HEK293 (cell line): ENCODE measurements around the gene YJU2.
"Not testable (repeated sequence)": the region's sequence is repeated elsewhere in the genome, so short reads cannot be mapped to it uniquely, and the experiment has no call there.

ENCODE experiments used
- CTCF ChIA-PET: fragments of 350-600 bp; formaldehyde crosslinking; extraction: SDS; loops from one replicate; lab custom pipeline; 2021; ENCODE audit warnings: antibody characterized with exemption; lab: Yijun Ruan, JAX
- POLR2A ChIA-PET: fragments of 300-600 bp; formaldehyde crosslinking; extraction: SDS; loops from one replicate; lab custom pipeline; 2020; ENCODE audit warnings: antibody characterized with exemption, inconsistent platforms; lab: Yijun Ruan, JAX
- H3K27ac ChIP-seq: fragments of 200-500 bp; sonication (Bioruptor generic); 2 replicates; pipeline ENCODE4 v1.5.1; 2014; ENCODE audit warnings: low read depth, low read length, control low read depth, inconsistent platforms; ENCODE audit errors: extremely low read depth
- H3K36me3 ChIP-seq, 2 experiments: fragments of 200-500 bp in 1 of 2; sonication (Bioruptor generic) in 1 of 2; 1 replicate in 1 of 2; 2 replicates in 1 of 2; pipeline ENCODE4 v1.5.1; 2014 to 2017; ENCODE audit warnings: inconsistent platforms in 2 of 2, low read length in 2 of 2; ENCODE audit not compliant: control insufficient read depth in 2 of 2, insufficient read depth in 1 of 2
- H3K4me1 ChIP-seq: fragments of 200-500 bp; sonication (Bioruptor generic); 2 replicates; pipeline ENCODE4 v1.5.1; 2014; ENCODE audit warnings: mild to moderate bottlenecking, low read length, inconsistent platforms; ENCODE audit not compliant: control insufficient read depth, insufficient read depth
- H3K4me3 ChIP-seq: 2 replicates; pipeline ENCODE4 v1.5.1; 2011; ENCODE audit warnings: low read depth, mild to moderate bottlenecking, control low read depth, low read length, moderate library complexity
- H3K9me3 ChIP-seq: fragments of 200-500 bp; sonication (Bioruptor generic); 2 replicates; pipeline ENCODE4 v1.5.1; 2014; ENCODE audit warnings: low read depth, low read length, inconsistent platforms; ENCODE audit not compliant: control insufficient read depth, insufficient read depth
- MEIS1 ChIP-seq: sonication (generic); formaldehyde crosslinking; IDR thresholded peaks from 2 replicates; pipeline ENCODE4 v1.8.1; 2022; ENCODE audit warnings: missing genetic modification reagents, mild to moderate bottlenecking, borderline replicate concordance
- MYNN ChIP-seq: fragments of 450-650 bp; formaldehyde crosslinking; IDR thresholded peaks from 2 replicates; pipeline ENCODE4 v1.5.1; 2016; ENCODE audit warnings: missing biosample characterization, missing genetic modification characterization, borderline replicate concordance
- SCRT2 ChIP-seq: fragments of 450-650 bp; formaldehyde crosslinking; IDR thresholded peaks from 2 replicates; pipeline ENCODE4 v1.5.1; 2016; ENCODE audit warnings: missing biosample characterization, missing genetic modification characterization
- ZBTB6 ChIP-seq: fragments of 450-650 bp; formaldehyde crosslinking; IDR thresholded peaks from 2 replicates; pipeline ENCODE4 v1.5.1; 2017; ENCODE audit warnings: missing biosample characterization, missing genetic modification characterization
- ZNF121 ChIP-seq: fragments of 450-650 bp; formaldehyde crosslinking; IDR thresholded peaks from 2 replicates; pipeline ENCODE4 v1.5.1; 2016; ENCODE audit warnings: missing biosample characterization, missing genetic modification characterization
- ZNF175 ChIP-seq: fragments of 450-650 bp; formaldehyde crosslinking; IDR thresholded peaks from 2 replicates; pipeline ENCODE4 v1.5.1; 2016; ENCODE audit warnings: missing biosample characterization, missing genetic modification characterization
- ZNF223 ChIP-seq: fragments of 450-650 bp; formaldehyde crosslinking; IDR thresholded peaks from 2 replicates; pipeline ENCODE4 v1.5.1; 2016; ENCODE audit warnings: missing biosample characterization, missing genetic modification characterization
- ZNF302 ChIP-seq: fragments of 450-650 bp; formaldehyde crosslinking; IDR thresholded peaks from 2 replicates; pipeline ENCODE4 v1.5.1; 2016; ENCODE audit warnings: missing biosample characterization, missing genetic modification characterization, low read depth
- ZNF354C ChIP-seq: fragments of 450-650 bp; formaldehyde crosslinking; IDR thresholded peaks from 2 replicates; pipeline ENCODE4 v1.5.1; 2016; ENCODE audit warnings: missing biosample characterization, missing genetic modification characterization, low read depth, borderline replicate concordance
- ZNF394 ChIP-seq: fragments of 450-650 bp; formaldehyde crosslinking; IDR thresholded peaks from 2 replicates; pipeline ENCODE4 v1.5.1; 2016; ENCODE audit warnings: missing biosample characterization, missing genetic modification characterization, mild to moderate bottlenecking, moderate library complexity, borderline replicate concordance
- ZNF513 ChIP-seq: fragments of 450-650 bp; IDR thresholded peaks from 2 replicates; pipeline ENCODE4 v1.5.1; 2018; ENCODE audit warnings: missing biosample characterization, missing genetic modification characterization
- ZNF544 ChIP-seq: fragments of 450-650 bp; formaldehyde crosslinking; IDR thresholded peaks from 2 replicates; pipeline ENCODE4 v1.5.0; 2017; ENCODE audit warnings: missing biosample characterization, missing genetic modification characterization
- ZNF561 ChIP-seq: fragments of 450-650 bp; IDR thresholded peaks from 2 replicates; pipeline ENCODE4 v1.5.1; 2018; ENCODE audit warnings: missing biosample characterization, missing genetic modification characterization, borderline replicate concordance
- ZNF596 ChIP-seq: fragments of 450-650 bp; IDR thresholded peaks from 2 replicates; pipeline ENCODE4 v1.5.0; 2018; ENCODE audit warnings: missing biosample characterization, mild to moderate bottlenecking, missing genetic modification characterization, moderate library complexity
- ZNF785 ChIP-seq: fragments of 450-650 bp; formaldehyde crosslinking; IDR thresholded peaks from 2 replicates; pipeline ENCODE4 v1.5.1; 2016; ENCODE audit warnings: missing biosample characterization, missing genetic modification characterization
- TF ChIP-seq, protein P1 (sequence below): fragments of 450-650 bp; formaldehyde crosslinking; IDR thresholded peaks from 2 replicates; pipeline ENCODE4 v1.5.1; 2016; ENCODE audit warnings: missing biosample characterization, missing genetic modification characterization, low read depth
- TF ChIP-seq, protein P2 (sequence below): fragments of 450-650 bp; formaldehyde crosslinking; IDR thresholded peaks from 2 replicates; pipeline ENCODE4 v1.5.1; 2016; ENCODE audit warnings: missing biosample characterization, missing genetic modification characterization

YJU2 gene

DNA sequence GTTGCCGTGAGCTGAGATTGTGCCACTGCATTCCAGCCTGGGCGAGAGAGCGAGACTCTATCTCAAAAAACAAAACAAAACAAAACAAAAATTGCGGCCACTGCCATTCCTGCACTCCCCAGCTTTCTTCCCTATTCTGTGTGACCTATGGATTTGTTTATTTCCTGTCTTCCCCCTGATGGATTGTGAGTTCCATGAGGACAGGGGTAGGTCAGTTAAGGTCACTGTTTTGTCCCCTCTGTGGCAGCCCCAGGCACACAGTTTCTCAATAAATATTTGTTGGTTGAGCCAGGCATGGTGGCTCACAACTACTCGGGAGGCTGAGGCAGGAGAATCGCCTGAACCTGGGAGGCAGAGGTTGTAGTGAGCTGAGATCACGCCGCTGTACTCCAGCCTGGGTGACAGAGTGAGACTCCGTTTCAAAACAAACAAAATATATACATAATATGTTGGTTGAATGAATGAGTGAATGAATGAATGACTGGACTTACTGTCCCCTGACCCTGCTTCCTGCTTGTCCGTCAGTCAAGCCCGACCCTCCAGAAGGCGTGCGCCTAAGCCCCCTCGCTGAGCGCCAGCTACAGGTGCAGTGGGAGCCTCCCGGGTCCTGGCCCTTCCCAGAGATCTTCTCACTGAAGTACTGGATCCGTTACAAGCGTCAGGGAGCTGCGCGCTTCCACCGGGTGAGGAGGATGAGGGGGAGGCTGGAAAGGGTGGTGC is 12.6 kb upstream of the YJU2 start:
- Histone ChIP-seq H3K27ac (no peak overlapping the region), H3K36me3 (no peaks in the 10 kb centered on the region), H3K4me3 (no peak overlapping the region), H3K4me1 (no peaks in the 10 kb centered on the region), H3K9me3 (no peaks in the 10 kb centered on the region)
- POLR2A ChIA-PET = no interaction called here
- CTCF ChIA-PET = interaction anchor here (0.6 to 3.2 kb wide), 13 partner anchors 13 to 420 kb away, joined by 3 to 13 read pairs (median 3); partner anchors contain the start of gene YJU2
- TF ChIP-seq SCRT2 (tag by site-specific recombination) = peak; percentile 20; the same call in 1 of the 2 replicates
- TF ChIP-seq ZNF596 (tag by site-specific recombination) = no peak
- TF ChIP-seq ZBTB6 (tag by site-specific recombination) = no peak
- TF ChIP-seq ZNF544 (tag by site-specific recombination) = no peak

DNA sequence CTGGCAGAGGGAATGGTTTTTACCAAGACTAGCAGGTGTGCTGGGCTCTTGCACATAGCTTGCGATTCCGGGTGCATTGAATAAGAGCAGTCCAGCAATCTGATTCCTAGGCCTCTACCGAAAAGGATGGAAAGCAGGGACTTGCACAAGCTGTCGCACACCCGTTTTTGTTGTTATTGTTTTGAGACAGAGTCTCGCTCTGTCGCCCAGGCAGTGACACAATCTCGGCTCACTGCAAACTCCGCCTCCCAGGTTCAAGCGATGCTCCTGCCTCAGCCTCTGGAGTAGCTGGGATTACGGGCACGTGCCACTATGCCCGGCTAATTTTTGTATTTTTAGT is 12.0 kb upstream of the YJU2 start:
- POLR2A ChIA-PET = no interaction called here

GRCh38 chr19:4237510-4237909 is 9.4 kb upstream of the YJU2 start:
- H3K4me3 ChIP-seq, POLR2A ChIA-PET, H3K9me3 ChIP-seq, H3K27ac ChIP-seq, H3K36me3 ChIP-seq, H3K4me1 ChIP-seq: not testable (repeated sequence)
- TF ChIP-seq ZNF121 = 0 out of 2 replicates have a peak, but pooled peaks have one; percentile 8
- CTCF ChIA-PET = interaction anchor here (0.8 to 2.2 kb wide), 3 partner anchors 15 to 115 kb away, joined by 3 to 12 read pairs (median 5); no protein-coding TSS in a partner anchor

More for the DNA sequence above, 12.0 kb upstream of the YJU2 start:
- no peaks in the 10 kb centered on the region for H3K9me3 ChIP-seq
- no peaks in the 10 kb centered on the region for H3K4me1 ChIP-seq
- CTCF ChIA-PET = interaction anchor here (0.6 to 3.2 kb wide), 5 partner anchors 12 to 186 kb away, joined by 3 to 13 read pairs (median 4); partner anchors contain the start of gene YJU2
- H3K36me3 ChIP-seq = no peaks in the 10 kb centered on the region
- no peak overlapping the region for H3K4me3 ChIP-seq
- no peak for TF ChIP-seq ZNF513 (tag by site-specific recombination)
- peak; percentile 17; the same call in 1 of the 2 replicates for TF ChIP-seq ZNF394 (tag by site-specific recombination)
- no peak for TF ChIP-seq ZNF561
- TF ChIP-seq, all 188 proteins: peak for 1
- H3K27ac ChIP-seq = no peak overlapping the region

DNA sequence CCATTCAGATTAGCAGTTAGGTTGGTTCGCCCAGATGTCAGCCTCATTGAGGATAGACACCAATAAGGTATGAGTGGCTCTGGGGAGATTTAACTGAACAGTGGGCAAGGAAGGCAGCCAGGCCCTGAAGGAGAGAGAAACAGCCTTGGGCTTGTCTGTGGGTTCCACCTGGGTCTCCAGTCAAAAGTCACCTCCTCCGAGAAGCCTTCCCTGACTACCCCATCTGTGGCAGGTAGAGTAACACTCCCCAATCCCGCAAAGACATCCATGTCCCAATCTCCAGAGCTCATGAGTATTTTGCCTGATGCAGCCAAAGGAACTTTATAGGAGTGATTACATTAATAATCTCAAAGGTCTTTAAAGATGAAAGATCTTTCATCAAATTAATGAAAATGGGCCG is 8.0 kb upstream of the YJU2 start:
- ChIA-PET CTCF (interaction anchor here (0.6 kb wide), 2 partner anchors 13 kb away, joined by 3 read pairs; no protein-coding TSS in a partner anchor), POLR2A (no interaction called here)
- no peaks in the 10 kb centered on the region for H3K9me3 ChIP-seq
- no peaks in the 10 kb centered on the region for H3K36me3 ChIP-seq
- H3K4me1 ChIP-seq = no peaks in the 10 kb centered on the region
- H3K4me3 ChIP-seq = no peak overlapping the region
- no peak overlapping the region for H3K27ac ChIP-seq
- TF ChIP-seq, protein P1, sequence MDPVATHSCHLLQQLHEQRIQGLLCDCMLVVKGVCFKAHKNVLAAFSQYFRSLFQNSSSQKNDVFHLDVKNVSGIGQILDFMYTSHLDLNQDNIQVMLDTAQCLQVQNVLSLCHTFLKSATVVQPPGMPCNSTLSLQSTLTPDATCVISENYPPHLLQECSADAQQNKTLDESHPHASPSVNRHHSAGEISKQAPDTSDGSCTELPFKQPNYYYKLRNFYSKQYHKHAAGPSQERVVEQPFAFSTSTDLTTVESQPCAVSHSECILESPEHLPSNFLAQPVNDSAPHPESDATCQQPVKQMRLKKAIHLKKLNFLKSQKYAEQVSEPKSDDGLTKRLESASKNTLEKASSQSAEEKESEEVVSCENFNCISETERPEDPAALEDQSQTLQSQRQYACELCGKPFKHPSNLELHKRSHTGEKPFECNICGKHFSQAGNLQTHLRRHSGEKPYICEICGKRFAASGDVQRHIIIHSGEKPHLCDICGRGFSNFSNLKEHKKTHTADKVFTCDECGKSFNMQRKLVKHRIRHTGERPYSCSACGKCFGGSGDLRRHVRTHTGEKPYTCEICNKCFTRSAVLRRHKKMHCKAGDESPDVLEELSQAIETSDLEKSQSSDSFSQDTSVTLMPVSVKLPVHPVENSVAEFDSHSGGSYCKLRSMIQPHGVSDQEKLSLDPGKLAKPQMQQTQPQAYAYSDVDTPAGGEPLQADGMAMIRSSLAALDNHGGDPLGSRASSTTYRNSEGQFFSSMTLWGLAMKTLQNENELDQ (tag by site-specific recombination) = no peak
- TF ChIP-seq MEIS1 (CRISPR knock-in tag) = no peak
- TF ChIP-seq ZNF354C (tag by site-specific recombination) = no peak
- TF ChIP-seq ZNF223 (tag by site-specific recombination) = no peak
- TF ChIP-seq ZNF785 (tag by site-specific recombination) = no peak
- TF ChIP-seq ZNF561 = no peak
- no peak for TF ChIP-seq ZNF302 (tag by site-specific recombination)
- TF ChIP-seq ZNF175 (tag by site-specific recombination) = no peak
- TF ChIP-seq, protein P2, sequence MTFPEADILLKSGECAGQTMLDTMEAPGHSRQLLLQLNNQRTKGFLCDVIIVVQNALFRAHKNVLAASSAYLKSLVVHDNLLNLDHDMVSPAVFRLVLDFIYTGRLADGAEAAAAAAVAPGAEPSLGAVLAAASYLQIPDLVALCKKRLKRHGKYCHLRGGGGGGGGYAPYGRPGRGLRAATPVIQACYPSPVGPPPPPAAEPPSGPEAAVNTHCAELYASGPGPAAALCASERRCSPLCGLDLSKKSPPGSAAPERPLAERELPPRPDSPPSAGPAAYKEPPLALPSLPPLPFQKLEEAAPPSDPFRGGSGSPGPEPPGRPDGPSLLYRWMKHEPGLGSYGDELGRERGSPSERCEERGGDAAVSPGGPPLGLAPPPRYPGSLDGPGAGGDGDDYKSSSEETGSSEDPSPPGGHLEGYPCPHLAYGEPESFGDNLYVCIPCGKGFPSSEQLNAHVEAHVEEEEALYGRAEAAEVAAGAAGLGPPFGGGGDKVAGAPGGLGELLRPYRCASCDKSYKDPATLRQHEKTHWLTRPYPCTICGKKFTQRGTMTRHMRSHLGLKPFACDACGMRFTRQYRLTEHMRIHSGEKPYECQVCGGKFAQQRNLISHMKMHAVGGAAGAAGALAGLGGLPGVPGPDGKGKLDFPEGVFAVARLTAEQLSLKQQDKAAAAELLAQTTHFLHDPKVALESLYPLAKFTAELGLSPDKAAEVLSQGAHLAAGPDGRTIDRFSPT (tag by site-specific recombination) = no peak
- TF ChIP-seq MYNN (tag by site-specific recombination) = no peak
